H9 (cell line): ENCODE results near the gene EXOC3. TPM values are rescaled to one million over a fixed set of nuclear protein-coding genes. Genes with fewer than 3 reads are reported as not detected.

ENCODE experiments used
- DNase-seq: peaks from one replicate; pipeline ENCODE4 v3.0.0-alpha.2; 2017
- H2AFZ ChIP-seq: one replicate; pipeline ENCODE4 v1.6.1; 2013; ENCODE audit warnings: mild to moderate bottlenecking, low read length, control low read depth, moderate library complexity
- H2AK5ac ChIP-seq: 2 replicates; pipeline ENCODE4 v1.6.1; 2013; ENCODE audit warnings: low read length, control low read depth, mixed read lengths; ENCODE audit not compliant: insufficient read length
- H2BK120ac ChIP-seq: one replicate; pipeline ENCODE4 v1.6.1; 2013; ENCODE audit warnings: low read depth, mild to moderate bottlenecking, low read length, control low read depth, inconsistent platforms; ENCODE audit not compliant: poor library complexity, severe bottlenecking
- H2BK12ac ChIP-seq: 2 replicates; pipeline ENCODE4 v1.6.1; 2013; ENCODE audit warnings: low read length, control low read depth, mixed read lengths, low read depth; ENCODE audit not compliant: insufficient read length
- H2BK15ac ChIP-seq: 2 replicates; pipeline ENCODE4 v1.6.1; 2013; ENCODE audit warnings: low read depth, low read length, control low read depth
- H2BK20ac ChIP-seq: one replicate; pipeline ENCODE4 v1.6.1; 2013; ENCODE audit warnings: low read depth, mild to moderate bottlenecking, low read length, control low read depth, inconsistent platforms; ENCODE audit not compliant: poor library complexity, severe bottlenecking
- H2BK5ac ChIP-seq: 2 replicates; pipeline ENCODE4 v1.6.1; 2013; ENCODE audit warnings: low read length, control low read depth, mixed read lengths; ENCODE audit not compliant: insufficient read length
- H3K14ac ChIP-seq: 2 replicates; pipeline ENCODE4 v1.6.1; 2013; ENCODE audit warnings: low read length, control low read depth; ENCODE audit not compliant: insufficient read depth
- H3K18ac ChIP-seq: 2 replicates; pipeline ENCODE4 v1.6.1; 2013; ENCODE audit warnings: low read depth, mild to moderate bottlenecking, mixed read lengths, low read length, control low read depth; ENCODE audit not compliant: insufficient read length
- H3K23ac ChIP-seq: 2 replicates; pipeline ENCODE4 v1.6.1; 2013; ENCODE audit warnings: low read length, control low read depth, mixed read lengths, low read depth; ENCODE audit not compliant: insufficient read length
- H3K23me2 ChIP-seq: 2 replicates; pipeline ENCODE4 v1.6.1; 2013; ENCODE audit warnings: low read depth, mild to moderate bottlenecking, mixed read lengths, low read length, control low read depth; ENCODE audit not compliant: insufficient read length, poor library complexity, severe bottlenecking
- H3K27ac ChIP-seq: 2 replicates; pipeline ENCODE4 v1.5.1; 2013; ENCODE audit warnings: low read length, control low read depth, mixed read lengths, low read depth; ENCODE audit not compliant: insufficient read length
- H3K27me3 ChIP-seq: 2 replicates; pipeline ENCODE4 v1.6.1; 2013; ENCODE audit warnings: low read length, control low read depth, inconsistent platforms; ENCODE audit not compliant: insufficient read depth
- H3K4ac ChIP-seq: 2 replicates; pipeline ENCODE4 v1.6.1; 2013; ENCODE audit warnings: low read depth, mild to moderate bottlenecking, control low read depth, inconsistent platforms, low read length, moderate library complexity
- H3K4me1 ChIP-seq: 2 replicates; pipeline ENCODE4 v1.6.1; 2013; ENCODE audit warnings: low read length, control low read depth, inconsistent platforms; ENCODE audit not compliant: insufficient read depth
- H3K4me2 ChIP-seq: 2 replicates; pipeline ENCODE4 v1.6.1; 2013; ENCODE audit warnings: low read length, control low read depth, mixed read lengths; ENCODE audit not compliant: insufficient read length, insufficient read depth
- H3K56ac ChIP-seq: 2 replicates; pipeline ENCODE4 v1.6.1; 2013; ENCODE audit warnings: low read depth, mild to moderate bottlenecking, mixed read lengths, low read length, control low read depth; ENCODE audit not compliant: insufficient read length
- H3K79me1 ChIP-seq: 2 replicates; pipeline ENCODE4 v1.6.1; 2013; ENCODE audit warnings: low read depth, mild to moderate bottlenecking, moderate library complexity, low read length, control low read depth, inconsistent platforms; ENCODE audit not compliant: insufficient read depth, poor library complexity, severe bottlenecking
- H3K79me2 ChIP-seq: 2 replicates; pipeline ENCODE4 v1.6.1; 2013; ENCODE audit warnings: low read length, control low read depth, inconsistent platforms; ENCODE audit not compliant: insufficient read depth
- H3K9ac ChIP-seq: 2 replicates; pipeline ENCODE4 v1.6.1; 2013; ENCODE audit warnings: low read length, control low read depth, mixed read lengths; ENCODE audit not compliant: insufficient read length; ENCODE audit errors: extremely low read depth
- H3K9me3 ChIP-seq: one replicate; pipeline ENCODE4 v1.6.1; 2013; ENCODE audit warnings: low read depth, low read length, inconsistent platforms; ENCODE audit not compliant: control insufficient read depth
- H3T11ph ChIP-seq: one replicate; pipeline ENCODE4 v1.6.1; 2013; ENCODE audit warnings: mild to moderate bottlenecking, low read length, control low read depth, inconsistent platforms
- H4K20me1 ChIP-seq: one replicate; pipeline ENCODE4 v1.6.1; 2013; ENCODE audit not compliant: control insufficient read depth, insufficient read length, insufficient read depth
- H4K5ac ChIP-seq: 2 replicates; pipeline ENCODE4 v1.6.1; 2013; ENCODE audit warnings: low read depth, mild to moderate bottlenecking, mixed read lengths, low read length, control low read depth; ENCODE audit not compliant: insufficient read length
- H4K8ac ChIP-seq: replicated peaks from 2 replicates; pipeline ENCODE4 v1.6.1; 2013; ENCODE audit warnings: low read length, control low read depth, mixed read lengths, low read depth; ENCODE audit not compliant: insufficient read length
- H4K91ac ChIP-seq: 2 replicates; pipeline ENCODE4 v1.6.1; 2013; ENCODE audit warnings: low read depth, mild to moderate bottlenecking, moderate library complexity, mixed read lengths, low read length, control low read depth; ENCODE audit not compliant: insufficient read length
- H3K27ac Mint-ChIP-seq, 3 experiments: 2 replicates in 2 of 3; 3 replicates in 1 of 3; pipeline ENCODE4 v1.8.0; 2020 to 2021; ENCODE audit warnings: mixed read lengths in 3 of 3, mild to moderate bottlenecking in 1 of 3, moderate library complexity in 1 of 3
- H3K27me3 Mint-ChIP-seq: 2 replicates; pipeline ENCODE4 v1.8.0; 2021; ENCODE audit warnings: low read depth, mild to moderate bottlenecking, moderate library complexity, mixed read lengths
- H3K36me3 Mint-ChIP-seq, 3 experiments: 2 replicates in 2 of 3; 3 replicates in 1 of 3; pipeline ENCODE4 v1.8.0; 2020 to 2021; ENCODE audit warnings: low read depth in 3 of 3, mixed read lengths in 3 of 3; ENCODE audit not compliant: insufficient read depth in 1 of 3
- H3K4me1 Mint-ChIP-seq, 2 experiments: 2 replicates each; pipeline ENCODE4 v1.8.0; 2020; ENCODE audit warnings: mixed read lengths in 2 of 2
- H3K4me3 Mint-ChIP-seq, 2 experiments: 2 replicates in 1 of 2; 3 replicates in 1 of 2; pipeline ENCODE4 v1.8.0; 2020 to 2021; ENCODE audit warnings: mild to moderate bottlenecking in 2 of 2, mixed read lengths in 2 of 2, moderate library complexity in 1 of 2
- H3K9me3 Mint-ChIP-seq, 2 experiments: 2 replicates in 1 of 2; 3 replicates in 1 of 2; pipeline ENCODE4 v1.8.0; 2020; ENCODE audit warnings: mild to moderate bottlenecking in 2 of 2, mixed read lengths in 2 of 2, moderate library complexity in 1 of 2
- WGBS: extraction: QIAGEN DNeasy Blood & Tissue Kit; methylation state at CpG from one replicate; pipeline ENCODE4 v1.1.7; 2013; ENCODE audit warnings: missing lambda C conversion rate, low lambda C conversion rate, mixed read lengths; ENCODE audit not compliant: insufficient read length; ENCODE audit errors: extremely low coverage; 5-methylcytosine and 5-hydroxymethylcytosine counted together
- total RNA-seq: library from RNA; stranded (reverse); gene quantifications from 2 replicates; pipeline ENCODE4 v1.2.1, GENCODE V29; 2021
- TF ChIP-seq, protein P1 (sequence below): fragments of 200-600 bp; sonication (generic); conservative IDR thresholded peaks from 3 replicates; pipeline ENCODE4 v1.8.0; 2021; ENCODE audit warnings: antibody characterized with exemption, mild to moderate bottlenecking

The EXOC3 gene
- total RNA-seq, 1 experiment from 2014 or later = 36.7 TPM

DNA sequence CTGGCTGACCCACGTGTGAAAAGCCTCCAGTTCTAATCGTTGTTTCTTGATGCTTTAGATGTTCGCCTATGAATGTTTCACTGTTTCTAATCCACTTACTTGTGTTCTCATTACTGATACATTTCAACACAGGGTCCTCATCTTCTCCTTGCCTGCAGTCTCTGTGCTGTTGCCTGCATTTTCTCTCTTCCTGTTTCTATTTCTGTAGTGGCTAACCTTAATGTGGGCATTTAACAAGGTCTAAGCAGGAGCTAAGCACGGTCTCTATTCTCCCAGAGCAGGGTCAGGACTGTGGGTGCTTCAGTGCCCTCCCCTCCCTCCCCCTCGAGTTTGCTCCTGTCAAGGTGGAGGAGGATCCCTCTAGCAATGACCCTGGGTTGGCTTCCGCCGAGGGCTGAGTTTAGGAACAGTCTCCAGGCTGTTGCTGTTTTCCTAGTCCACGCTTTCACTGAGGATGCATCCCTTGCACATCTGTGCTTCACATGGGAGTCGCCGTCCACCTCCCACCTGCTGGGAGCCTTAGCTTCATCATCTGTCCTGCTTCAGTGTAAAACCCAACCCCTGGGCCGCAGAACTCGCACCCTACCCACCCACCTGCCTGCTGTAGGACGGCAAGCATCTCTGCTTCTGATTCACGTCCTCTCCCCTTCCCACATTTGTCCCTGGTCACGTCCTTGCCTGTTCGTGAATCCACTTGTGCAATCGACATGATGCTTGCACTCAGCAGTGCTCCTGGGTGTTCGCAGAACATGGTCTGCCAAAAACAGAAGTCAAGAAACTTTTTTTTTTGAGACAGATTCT lies 2.4 kb upstream of the EXOC3 start:
- no peaks in the 10 kb centered on the region for H3K9me3 ChIP-seq
- H4K8ac ChIP-seq = no peak overlapping the region
- peaks cover 12% of the 10 kb centered on the region for H3K23me2 ChIP-seq
- no peak overlapping the region for H2AFZ ChIP-seq
- H3K36me3 Mint-ChIP-seq = peaks cover 0 to 2% (median 0%) of the 10 kb centered on the region in 3 experiments; a peak in 2 of 7 replicates
- H3K4me2 ChIP-seq = no peak overlapping the region
- H3K79me2 ChIP-seq = peaks cover 6% of the 10 kb centered on the region; the same call in 1 of the 2 replicates
- H2BK12ac ChIP-seq = no peak overlapping the region
- H3K27me3 Mint-ChIP-seq = peaks cover 28% of the 10 kb centered on the region
- DNase-seq = peak; percentile 7
- peaks cover 10% of the 10 kb centered on the region for H3K79me1 ChIP-seq
- H4K91ac ChIP-seq = no peak overlapping the region
- no peak overlapping the region for H3T11ph ChIP-seq
- no peak overlapping the region for H2BK15ac ChIP-seq
- no CpG with 5 or more reads among the region's 18 CpGs for WGBS
- H3K23ac ChIP-seq = no peak overlapping the region
- no peak overlapping the region for H3K56ac ChIP-seq
- 0 out of 5 replicates have a peak, but pooled peaks cover 0 to 3% of the 10 kb centered on the region in 2 experiments for H3K9me3 Mint-ChIP-seq
- no peak overlapping the region for H3K14ac ChIP-seq
- no peaks in the 10 kb centered on the region for H3K4me1 ChIP-seq
- no peak overlapping the region for H3K27ac ChIP-seq
- H4K5ac ChIP-seq = no peak overlapping the region
- TF ChIP-seq, protein P1, sequence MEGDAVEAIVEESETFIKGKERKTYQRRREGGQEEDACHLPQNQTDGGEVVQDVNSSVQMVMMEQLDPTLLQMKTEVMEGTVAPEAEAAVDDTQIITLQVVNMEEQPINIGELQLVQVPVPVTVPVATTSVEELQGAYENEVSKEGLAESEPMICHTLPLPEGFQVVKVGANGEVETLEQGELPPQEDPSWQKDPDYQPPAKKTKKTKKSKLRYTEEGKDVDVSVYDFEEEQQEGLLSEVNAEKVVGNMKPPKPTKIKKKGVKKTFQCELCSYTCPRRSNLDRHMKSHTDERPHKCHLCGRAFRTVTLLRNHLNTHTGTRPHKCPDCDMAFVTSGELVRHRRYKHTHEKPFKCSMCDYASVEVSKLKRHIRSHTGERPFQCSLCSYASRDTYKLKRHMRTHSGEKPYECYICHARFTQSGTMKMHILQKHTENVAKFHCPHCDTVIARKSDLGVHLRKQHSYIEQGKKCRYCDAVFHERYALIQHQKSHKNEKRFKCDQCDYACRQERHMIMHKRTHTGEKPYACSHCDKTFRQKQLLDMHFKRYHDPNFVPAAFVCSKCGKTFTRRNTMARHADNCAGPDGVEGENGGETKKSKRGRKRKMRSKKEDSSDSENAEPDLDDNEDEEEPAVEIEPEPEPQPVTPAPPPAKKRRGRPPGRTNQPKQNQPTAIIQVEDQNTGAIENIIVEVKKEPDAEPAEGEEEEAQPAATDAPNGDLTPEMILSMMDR = no peak
- H3K4ac ChIP-seq = no peak overlapping the region
- no peak overlapping the region for H3K9ac ChIP-seq
- no peak overlapping the region for H2BK20ac ChIP-seq
- H3K18ac ChIP-seq = no peak overlapping the region
- no peak overlapping the region for H2BK5ac ChIP-seq
- no peaks in the 10 kb centered on the region for H4K20me1 ChIP-seq
- H2AK5ac ChIP-seq = no peak overlapping the region
- H3K4me1 Mint-ChIP-seq = peaks cover 8 to 10% of the 10 kb centered on the region in 2 experiments; a peak in 3 of 4 replicates
- H3K27me3 ChIP-seq = no peaks in the 10 kb centered on the region
- H3K27ac Mint-ChIP-seq = no peak overlapping the region
- peak overlapping the region in 1 of 2 experiments; percentile 27; a peak in 1 of 5 replicates for H3K4me3 Mint-ChIP-seq
- H2BK120ac ChIP-seq = no peak overlapping the region
